ENCODE data around the gene FLNA. TPM values are rescaled to one million over a fixed set of nuclear protein-coding genes. Genes with fewer than 3 reads are reported as not detected.
A peak's percentile ranks its signal among the peaks of the same experiment; 100 is the strongest.

The FLNA gene
- total and polyA plus RNA-seq, 2 of the 13 experiments (the other 11 are each of a cell fraction or from before 2014, with no cell fraction given) = 83.4 to 174 TPM

DNA sequence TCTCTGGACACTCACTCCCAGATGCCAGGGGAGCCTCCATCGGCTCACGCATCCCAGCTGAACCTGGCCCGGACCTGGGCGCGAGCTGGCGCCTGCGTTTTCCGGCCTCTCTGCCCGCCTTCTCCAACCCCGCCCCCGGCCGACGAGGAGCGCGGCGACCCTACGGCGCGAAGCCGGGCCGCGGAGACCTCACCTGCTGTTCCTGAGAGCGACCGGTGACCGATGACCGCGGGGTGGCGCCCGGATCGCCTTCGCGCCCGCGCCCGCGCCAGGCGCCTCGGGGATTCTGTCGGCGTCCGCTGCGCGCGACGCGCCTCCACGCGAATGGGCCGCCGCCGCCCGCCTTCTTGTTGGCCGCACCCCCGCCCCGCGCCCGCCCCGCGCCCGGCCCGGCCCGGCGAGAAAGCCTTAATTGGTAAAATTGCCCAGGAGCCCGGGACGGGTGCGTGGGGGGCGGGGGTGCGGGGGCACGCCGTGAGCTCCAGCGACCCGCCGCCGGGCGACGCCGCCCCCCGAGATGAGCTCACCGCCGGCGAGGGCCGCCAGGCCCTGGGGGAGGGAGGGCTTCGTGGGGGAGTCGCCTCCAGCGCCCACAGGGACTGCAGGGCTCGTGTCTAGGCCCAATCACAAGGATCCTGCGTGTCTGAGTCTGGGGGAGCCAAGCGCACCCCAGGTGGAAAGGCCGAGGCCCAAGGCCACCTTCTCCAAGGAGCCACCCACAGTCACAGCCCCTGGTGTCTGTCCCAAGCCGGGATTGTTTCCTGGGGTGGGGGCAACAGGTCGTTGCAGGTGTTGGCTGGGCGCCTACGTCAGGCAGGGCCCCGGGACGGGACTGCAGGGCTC, at the start of gene FLNA (continued):
- peak; percentile 46; the same call in 1 of the 2 replicates for TF ChIP-seq ZFX (CRISPR knock-in tag; IDR thresholded peaks at IDR 0.05; ENCODE audit: low read depth)
- TF ChIP-seq REPIN1 (CRISPR knock-in tag; IDR thresholded peaks at IDR 0.05; ENCODE audit: borderline replicate concordance, low read depth) = no peak
- 0 out of 2 replicates have a peak, but pooled peaks have one; percentile 34 for TF ChIP-seq ZNF563 (CRISPR knock-in tag; IDR thresholded peaks at IDR 0.05)
- TF ChIP-seq ZNF816 (CRISPR knock-in tag; IDR thresholded peaks at IDR 0.05; ENCODE audit: borderline replicate concordance) = no peak
- no peak for TF ChIP-seq SMYD3 (CRISPR knock-in tag; IDR thresholded peaks at IDR 0.05)
- TF ChIP-seq TBP (CRISPR knock-in tag; IDR thresholded peaks at IDR 0.05) = no peak
- TF ChIP-seq, protein P1, sequence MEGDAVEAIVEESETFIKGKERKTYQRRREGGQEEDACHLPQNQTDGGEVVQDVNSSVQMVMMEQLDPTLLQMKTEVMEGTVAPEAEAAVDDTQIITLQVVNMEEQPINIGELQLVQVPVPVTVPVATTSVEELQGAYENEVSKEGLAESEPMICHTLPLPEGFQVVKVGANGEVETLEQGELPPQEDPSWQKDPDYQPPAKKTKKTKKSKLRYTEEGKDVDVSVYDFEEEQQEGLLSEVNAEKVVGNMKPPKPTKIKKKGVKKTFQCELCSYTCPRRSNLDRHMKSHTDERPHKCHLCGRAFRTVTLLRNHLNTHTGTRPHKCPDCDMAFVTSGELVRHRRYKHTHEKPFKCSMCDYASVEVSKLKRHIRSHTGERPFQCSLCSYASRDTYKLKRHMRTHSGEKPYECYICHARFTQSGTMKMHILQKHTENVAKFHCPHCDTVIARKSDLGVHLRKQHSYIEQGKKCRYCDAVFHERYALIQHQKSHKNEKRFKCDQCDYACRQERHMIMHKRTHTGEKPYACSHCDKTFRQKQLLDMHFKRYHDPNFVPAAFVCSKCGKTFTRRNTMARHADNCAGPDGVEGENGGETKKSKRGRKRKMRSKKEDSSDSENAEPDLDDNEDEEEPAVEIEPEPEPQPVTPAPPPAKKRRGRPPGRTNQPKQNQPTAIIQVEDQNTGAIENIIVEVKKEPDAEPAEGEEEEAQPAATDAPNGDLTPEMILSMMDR (CRISPR knock-in tag; IDR thresholded peaks at IDR 0.05) = peak; percentile 68
- TF ChIP-seq, protein P2, sequence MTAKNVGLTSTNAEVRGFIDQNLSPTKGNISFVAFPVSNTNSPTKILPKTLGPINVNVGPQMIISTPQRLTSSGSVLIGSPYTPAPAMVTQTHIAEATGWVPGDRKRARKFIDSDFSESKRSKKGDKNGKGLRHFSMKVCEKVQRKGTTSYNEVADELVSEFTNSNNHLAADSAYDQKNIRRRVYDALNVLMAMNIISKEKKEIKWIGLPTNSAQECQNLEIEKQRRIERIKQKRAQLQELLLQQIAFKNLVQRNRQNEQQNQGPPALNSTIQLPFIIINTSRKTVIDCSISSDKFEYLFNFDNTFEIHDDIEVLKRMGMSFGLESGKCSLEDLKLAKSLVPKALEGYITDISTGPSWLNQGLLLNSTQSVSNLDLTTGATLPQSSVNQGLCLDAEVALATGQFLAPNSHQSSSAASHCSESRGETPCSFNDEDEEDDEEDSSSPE (CRISPR knock-in tag; IDR thresholded peaks at IDR 0.05) = peak; percentile 79
- TF ChIP-seq ZNF776 (CRISPR knock-in tag; IDR thresholded peaks at IDR 0.05) = 0 out of 2 replicates have a peak, but pooled peaks have one; percentile 23
- TF ChIP-seq KDM2A (CRISPR knock-in tag; IDR thresholded peaks at IDR 0.05; ENCODE audit: borderline replicate concordance, low read depth) = peak; percentile 37; the same call in 1 of the 2 replicates
- TF ChIP-seq, protein P3, sequence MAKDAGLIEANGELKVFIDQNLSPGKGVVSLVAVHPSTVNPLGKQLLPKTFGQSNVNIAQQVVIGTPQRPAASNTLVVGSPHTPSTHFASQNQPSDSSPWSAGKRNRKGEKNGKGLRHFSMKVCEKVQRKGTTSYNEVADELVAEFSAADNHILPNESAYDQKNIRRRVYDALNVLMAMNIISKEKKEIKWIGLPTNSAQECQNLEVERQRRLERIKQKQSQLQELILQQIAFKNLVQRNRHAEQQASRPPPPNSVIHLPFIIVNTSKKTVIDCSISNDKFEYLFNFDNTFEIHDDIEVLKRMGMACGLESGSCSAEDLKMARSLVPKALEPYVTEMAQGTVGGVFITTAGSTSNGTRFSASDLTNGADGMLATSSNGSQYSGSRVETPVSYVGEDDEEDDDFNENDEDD (CRISPR knock-in tag; IDR thresholded peaks at IDR 0.05; ENCODE audit: borderline replicate concordance) = peak; percentile 78; the same call in 1 of the 2 replicates
- no peak for TF ChIP-seq ZBTB7A (CRISPR knock-in tag; IDR thresholded peaks at IDR 0.05)
- no peak for TF ChIP-seq ZNF530 (CRISPR knock-in tag; IDR thresholded peaks at IDR 0.05; ENCODE audit: low read depth)
- no peak for TF ChIP-seq MYNN (CRISPR knock-in tag; IDR thresholded peaks at IDR 0.05; ENCODE audit: low read depth)
- TF ChIP-seq MZF1 (CRISPR knock-in tag; IDR thresholded peaks at IDR 0.05; ENCODE audit: borderline replicate concordance) = no peak
- TF ChIP-seq ZNF382 (CRISPR knock-in tag; IDR thresholded peaks at IDR 0.05; ENCODE audit: borderline replicate concordance) = no peak
- TF ChIP-seq ZBTB38 (CRISPR knock-in tag; IDR thresholded peaks at IDR 0.05) = no peak

All from HepG2 (cell line).